ENCODE results near the gene D2HGDH. TPM values are rescaled to one million over a fixed set of nuclear protein-coding genes. Genes with fewer than 3 reads are reported as not detected.

Gene D2HGDH
- total and polyA plus RNA-seq, 9 of the 15 experiments (the other 6 are each of a cell fraction or from before 2014, with no cell fraction given) = 0.39 to 30.8 (median 10.3) TPM

GRCh38 chr2:241689306-241689705, 45.1 kb upstream of the D2HGDH start:
- ChIA-PET POLR2A (interaction anchor here (2.1 kb wide), 1 partner anchor 12 kb away, joined by 16 read pairs; the partner anchor contains the start of gene ING5), CTCF (ENCODE audit: low intra/inter-chr PET ratio) (no interaction called here)
- intact Hi-C loops (cut with micrococcal nuclease) (loop anchor here (5.0 kb wide), 1 partner anchor 43 kb away; the partner anchor contains the start of gene D2HGDH), in situ Hi-C loops (cut with MboI) (no loop called here)
- WGBS (ENCODE audit: insufficient coverage, low coverage, missing lambda C conversion rate) = 91% methylated on average over 5 of the region's 10 CpGs
- BruUV-seq (replicated peaks) = no TSS peak
- Histone ChIP-seq H3K4me2 (ENCODE audit: insufficient read depth, low read length) (no peak overlapping the region), H3K4me1 (replicated peaks in 1 of 2; ENCODE audit: control insufficient read depth in 2 of 2, insufficient read depth in 2 of 2, low read length in 2 of 2) (peaks cover 4 to 11% of the 10 kb centered on the region in 2 experiments; a peak in 4 of 5 replicates), H3K4me3 (no peak overlapping the region), H3K27me3 (ENCODE audit: control insufficient read depth in 2 of 2, insufficient read depth in 2 of 2, low read length in 2 of 2) (no peaks in the 10 kb centered on the region), H3K9me3 (replicated peaks; ENCODE audit: control insufficient read depth, insufficient read depth, low read depth, low read length) (no peaks in the 10 kb centered on the region), H3K27ac (ENCODE audit: extremely low read depth, low read depth, low read length) (no peak overlapping the region), H4K20me1 (replicated peaks; ENCODE audit: control insufficient read depth, insufficient read depth, low read length) (no peaks in the 10 kb centered on the region), H3K79me2 (ENCODE audit: control insufficient read depth, insufficient read depth, low read length) (peaks cover 39% of the 10 kb centered on the region), H3K36me3 (ENCODE audit: control insufficient read depth, insufficient read depth, low read length) (peaks cover 39% of the 10 kb centered on the region), H3K9me1 (ENCODE audit: control insufficient read depth, insufficient read depth, low read length) (no peaks in the 10 kb centered on the region), H2AFZ (ENCODE audit: low read depth, low read length) (no peak overlapping the region), H3K9ac (ENCODE audit: insufficient read depth in 1 of 2, low read depth in 2 of 2, low read length in 2 of 2) (no peak overlapping the region)
- peak; percentile 49 for FAIRE-seq
- ATAC-seq = no peak
- DNase-seq (ENCODE audit: extremely low read depth in 1 of 4, low spot score in 3 of 4) = no peak
- no peak for TF ChIP-seq ZNF318 (IDR thresholded peaks at IDR 0.05; ENCODE audit: borderline replicate concordance in 1 of 2, low read depth in 1 of 2)
- TF ChIP-seq ZNF445 (CRISPR knock-in tag; IDR thresholded peaks at IDR 0.05; ENCODE audit: low read depth) = no peak
- TF ChIP-seq ZNF609 (CRISPR knock-in tag; IDR thresholded peaks at IDR 0.05; ENCODE audit: borderline replicate concordance) = no peak
- no peak for TF ChIP-seq TOE1 (IDR thresholded peaks at IDR 0.05; ENCODE audit: borderline replicate concordance)
- no peak for TF ChIP-seq TOE1 (CRISPR knock-in tag; IDR thresholded peaks at IDR 0.05; ENCODE audit: borderline replicate concordance, low read depth)
- no peak for TF ChIP-seq POLR2A (conservative IDR thresholded peaks at IDR 0.05)
- no peak for TF ChIP-seq FOSL1 (tag; conservative IDR thresholded peaks at IDR 0.05)
- no peak for TF ChIP-seq ATF1 (CRISPR knock-in tag; IDR thresholded peaks at IDR 0.05)
- no peak for TF ChIP-seq ATF1 (tag; IDR thresholded peaks at IDR 0.05)
- no peak for TF ChIP-seq THRAP3 (IDR thresholded peaks at IDR 0.05; ENCODE audit: borderline replicate concordance)
